Adipocyte (in vitro differentiated cells): ENCODE measurements around the gene TSPAN7.

Experiments used
- DNase-seq: peaks from one replicate; pipeline ENCODE4 v3.0.0-alpha.2; 2015; ENCODE audit warnings: low read depth
- H3K27me3 ChIP-seq: replicated peaks from 2 replicates; pipeline ENCODE4 v1.7.0; 2013; ENCODE audit warnings: mild to moderate bottlenecking, low read length, moderate library complexity; ENCODE audit not compliant: control insufficient read depth, insufficient read depth
- H3K36me3 ChIP-seq: 2 replicates; pipeline ENCODE4 v1.7.0; 2013; ENCODE audit warnings: low read length, mild to moderate bottlenecking, moderate library complexity; ENCODE audit not compliant: control insufficient read depth, insufficient read depth, severe bottlenecking
- H3K4me1 ChIP-seq: 2 replicates; pipeline ENCODE4 v1.7.0; 2013; ENCODE audit warnings: mild to moderate bottlenecking, low read length, moderate library complexity; ENCODE audit not compliant: control insufficient read depth, insufficient read depth
- H3K4me3 ChIP-seq: 2 replicates; pipeline ENCODE4 v1.7.0; 2013; ENCODE audit warnings: mild to moderate bottlenecking, low read length, moderate library complexity
- H3K9ac ChIP-seq: 2 replicates; pipeline ENCODE4 v1.7.0; 2013; ENCODE audit warnings: mild to moderate bottlenecking, low read length, moderate library complexity
- H3K9me3 ChIP-seq: 2 replicates; pipeline ENCODE4 v1.7.0; 2013; ENCODE audit warnings: mild to moderate bottlenecking, low read length, moderate library complexity; ENCODE audit not compliant: control insufficient read depth

TSPAN7 gene

GRCh38 chrX:38694394-38694793 is 133.1 kb downstream of the TSPAN7 start:
- Histone ChIP-seq H3K9me3 (peaks cover 13% of the 10 kb centered on the region), H3K4me3 (no peak overlapping the region), H3K4me1 (peaks cover 8% of the 10 kb centered on the region), H3K27me3 (peaks cover 11% of the 10 kb centered on the region), H3K36me3 (no peaks in the 10 kb centered on the region), H3K9ac (no peak overlapping the region)
- DNase-seq = no peak

- no peak for DNase-seq
- no peaks in the 10 kb centered on the region for H3K9me3 ChIP-seq
- H3K36me3 ChIP-seq = no peaks in the 10 kb centered on the region
- peaks cover 10% of the 10 kb centered on the region for H3K4me1 ChIP-seq
- no peak overlapping the region for H3K9ac ChIP-seq
- no peak overlapping the region for H3K4me3 ChIP-seq
- peaks cover 12% of the 10 kb centered on the region for H3K27me3 ChIP-seq
Observed at GRCh38 chrX:38697461-38697860, 136.1 kb downstream of the TSPAN7 start.

DNA sequence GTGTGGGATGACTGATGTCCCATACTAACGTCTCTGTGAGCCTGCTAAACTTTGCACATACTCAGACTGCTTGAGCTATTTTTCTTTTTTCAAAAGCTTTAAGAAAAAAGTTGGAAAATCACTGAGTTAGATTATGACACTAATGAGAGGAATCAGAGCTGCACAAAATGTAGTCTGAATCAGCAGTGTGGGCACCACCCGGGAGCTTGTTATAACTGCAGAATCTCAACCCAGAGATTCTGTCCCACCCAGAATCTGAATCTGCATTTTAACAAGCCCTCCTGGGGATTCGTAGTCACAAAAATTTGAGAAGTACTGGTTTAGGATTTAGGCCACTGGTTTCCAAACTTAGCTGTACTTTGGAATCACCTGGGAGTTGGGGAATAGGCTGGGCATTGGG is 137.8 kb downstream of the TSPAN7 start:
- no peak for DNase-seq
- Histone ChIP-seq H3K9ac (no peak overlapping the region), H3K4me1 (peaks cover 10% of the 10 kb centered on the region)

DNA sequence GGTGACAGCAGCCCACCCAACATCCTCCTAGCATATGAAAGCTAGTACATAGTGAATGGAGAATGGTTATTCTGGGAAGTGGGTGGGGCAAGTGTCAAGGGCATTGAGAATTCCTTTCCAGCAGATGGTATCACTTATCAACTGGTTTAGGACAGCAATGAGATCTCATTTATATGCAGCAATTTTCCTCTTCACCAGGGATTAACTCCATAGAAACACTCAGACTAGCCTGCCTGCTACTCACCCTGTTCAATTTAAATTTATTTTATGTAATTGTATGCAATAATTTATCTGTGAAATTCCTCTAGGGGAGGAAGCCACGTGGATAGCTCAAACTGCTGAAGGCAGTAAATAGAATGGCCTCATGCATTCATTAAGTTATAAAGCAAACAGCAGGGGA is 138.4 kb downstream of the TSPAN7 start:
- no peak for DNase-seq
- Histone ChIP-seq H3K36me3 (no peaks in the 10 kb centered on the region), H3K27me3 (peaks cover 18% of the 10 kb centered on the region), H3K9ac (no peak overlapping the region), H3K4me3 (no peak overlapping the region), H3K4me1 (peaks cover 10% of the 10 kb centered on the region), H3K9me3 (no peaks in the 10 kb centered on the region)

More for the DNA sequence above, 137.8 kb downstream of the TSPAN7 start:
- peaks cover 18% of the 10 kb centered on the region for H3K27me3 ChIP-seq
- H3K4me3 ChIP-seq = no peak overlapping the region
- H3K9me3 ChIP-seq = no peaks in the 10 kb centered on the region
- no peaks in the 10 kb centered on the region for H3K36me3 ChIP-seq

GRCh38 chrX:38701073-38701472 is 139.7 kb downstream of the TSPAN7 start:
- Histone ChIP-seq H3K27me3 (peaks cover 18% of the 10 kb centered on the region), H3K9ac (no peak overlapping the region), H3K4me1 (peaks cover 10% of the 10 kb centered on the region), H3K9me3 (no peaks in the 10 kb centered on the region), H3K36me3 (no peaks in the 10 kb centered on the region), H3K4me3 (no peak overlapping the region)
- DNase-seq = no peak

GRCh38 chrX:38704146-38704882 is 143.0 kb downstream of the TSPAN7 start:
- peaks cover 3% of the 10 kb centered on the region for H3K4me1 ChIP-seq

DNA sequence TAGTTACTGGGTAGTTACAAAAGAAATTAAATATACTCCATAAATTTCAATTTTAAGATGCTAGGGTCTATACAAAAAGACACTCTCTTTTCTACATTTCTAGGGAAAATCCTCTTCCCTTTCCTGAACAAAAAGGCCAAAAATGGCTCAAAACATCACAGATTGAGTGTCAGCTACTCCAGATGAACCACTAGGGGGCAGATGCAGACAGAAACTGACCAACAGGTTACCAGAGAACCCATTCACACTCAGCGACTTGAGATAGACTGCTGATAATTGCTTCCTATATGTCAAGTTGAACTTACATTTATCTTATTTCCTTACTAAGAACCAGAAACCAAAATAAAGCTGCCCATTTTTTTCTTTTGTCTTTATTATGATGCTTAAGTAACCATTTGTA is 156.5 kb downstream of the TSPAN7 start:
- Histone ChIP-seq H3K4me1 (no peaks in the 10 kb centered on the region), H3K9me3 (peaks cover 5% of the 10 kb centered on the region), H3K36me3 (no peaks in the 10 kb centered on the region), H3K27me3 (no peaks in the 10 kb centered on the region), H3K4me3 (no peak overlapping the region), H3K9ac (no peak overlapping the region)
- DNase-seq = peak; percentile 14

More at GRCh38 chrX:38704146-38704882, 143.0 kb downstream of the TSPAN7 start:
- H3K36me3 ChIP-seq = no peaks in the 10 kb centered on the region
- H3K4me3 ChIP-seq = no peak overlapping the region
- DNase-seq = no peak
- peaks cover 2% of the 10 kb centered on the region for H3K9me3 ChIP-seq
- peaks cover 18% of the 10 kb centered on the region for H3K27me3 ChIP-seq
- H3K9ac ChIP-seq = no peak overlapping the region

DNA sequence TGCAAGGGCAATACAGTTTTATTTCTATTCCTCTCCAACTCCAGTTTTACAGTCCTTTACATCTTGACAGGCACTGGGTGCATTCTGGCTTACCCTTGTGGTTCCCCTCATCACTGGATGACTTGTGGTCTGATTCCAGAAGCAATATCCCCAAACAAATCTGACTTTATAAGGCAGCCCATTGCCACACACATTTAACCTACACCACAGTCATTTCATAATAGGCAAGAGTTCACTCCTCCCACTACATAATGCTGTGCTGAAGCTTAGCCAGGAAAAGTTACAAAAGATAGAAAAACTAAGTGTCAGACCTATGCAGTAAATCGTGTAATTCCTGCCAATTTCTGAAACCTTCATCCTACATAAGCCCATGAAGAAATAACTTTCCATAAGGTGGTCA is 157.0 kb downstream of the TSPAN7 start:
- Histone ChIP-seq H3K9me3 (peaks cover 5% of the 10 kb centered on the region), H3K4me1 (no peaks in the 10 kb centered on the region), H3K27me3 (no peaks in the 10 kb centered on the region), H3K9ac (no peak overlapping the region), H3K4me3 (no peak overlapping the region), H3K36me3 (no peaks in the 10 kb centered on the region)
- no peak for DNase-seq

- Histone ChIP-seq H3K4me3 (no peak overlapping the region), H3K27me3 (peaks cover 5% of the 10 kb centered on the region), H3K9me3 (no peaks in the 10 kb centered on the region), H3K36me3 (no peaks in the 10 kb centered on the region), H3K9ac (no peak overlapping the region), H3K4me1 (peaks cover 8% of the 10 kb centered on the region)
- peak; percentile 1 for DNase-seq
Observed at GRCh38 chrX:38726612-38727011, 165.3 kb downstream of the TSPAN7 start.

GRCh38 chrX:38727668-38728067 is 166.3 kb downstream of the TSPAN7 start:
- Histone ChIP-seq H3K4me1 (peaks cover 8% of the 10 kb centered on the region), H3K9ac (no peak overlapping the region), H3K36me3 (no peaks in the 10 kb centered on the region), H3K9me3 (no peaks in the 10 kb centered on the region), H3K4me3 (no peak overlapping the region), H3K27me3 (peaks cover 5% of the 10 kb centered on the region)
- no peak for DNase-seq

GRCh38 chrX:38732866-38733265 is 171.5 kb downstream of the TSPAN7 start:
- no peak overlapping the region for H3K9ac ChIP-seq
- H3K27me3 ChIP-seq = peaks cover 3% of the 10 kb centered on the region
- no peak overlapping the region for H3K4me3 ChIP-seq
- peaks cover 16% of the 10 kb centered on the region for H3K9me3 ChIP-seq
- DNase-seq = peak; percentile 3
- no peaks in the 10 kb centered on the region for H3K4me1 ChIP-seq
- H3K36me3 ChIP-seq = no peaks in the 10 kb centered on the region
